ENCODE results near the gene ETHE1. TPM values are rescaled to one million over a fixed set of nuclear protein-coding genes. Genes with fewer than 3 reads are reported as not detected.

ETHE1 gene
- polyA plus RNA-seq, 3 donors = 71.2 to 135 (median 111) TPM

DNA sequence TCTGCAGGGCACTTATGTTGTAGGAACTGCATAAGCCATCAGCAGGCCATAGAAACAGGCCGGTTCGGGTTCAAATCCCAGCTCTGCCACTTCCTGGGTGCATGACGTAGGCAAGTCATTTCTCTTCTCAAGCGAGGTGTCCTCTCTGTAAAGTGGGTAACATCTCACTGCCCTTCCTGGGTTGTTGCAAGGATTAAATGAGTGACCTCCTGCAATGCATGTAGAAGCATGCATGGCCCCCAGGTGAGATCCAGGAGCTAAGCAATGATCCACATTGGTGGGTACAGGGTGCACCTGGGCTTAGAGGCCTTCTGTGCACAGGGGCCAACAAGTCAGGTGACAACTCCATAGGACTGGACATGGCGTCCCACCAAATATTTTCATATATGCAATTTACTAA lies 36.2 kb downstream of the ETHE1 start:
- Mint-ChIP-seq H3K4me3 (no peak overlapping the region), H3K4me1 (peaks cover 40% of the 10 kb centered on the region), H3K36me3 (peaks cover 15 to 22% of the 10 kb centered on the region in 2 donors), H3K9me3 (peaks cover 0 to 4% (median 0%) of the 10 kb centered on the region in 7 donors), H3K27me3 (ENCODE audit: low read depth in 3 of 3) (peaks cover 1 to 3% (median 1%) of the 10 kb centered on the region in 3 donors), H3K27ac (no peak overlapping the region)
- H3K9me3 ChIP-seq (replicated peaks in 1 of 2; ENCODE audit: control insufficient read depth in 1 of 2, insufficient read depth in 1 of 2, low read length in 2 of 2) = no peaks in the 10 kb centered on the region
- H3K36me3 ChIP-seq (replicated peaks in 1 of 2; ENCODE audit: control insufficient read depth in 1 of 2, insufficient read depth in 2 of 2, low read length in 2 of 2) = peaks cover 10 to 15% of the 10 kb centered on the region in 2 donors
- no peaks in the 10 kb centered on the region for H4K20me1 ChIP-seq (ENCODE audit: insufficient read depth, low read length)
- no peaks in the 10 kb centered on the region for H3K27me3 ChIP-seq (ENCODE audit: control insufficient read depth in 2 of 2, insufficient read depth in 2 of 2, low read length in 2 of 2)
- no peak for DNase-seq
- no peak overlapping the region for H3K27ac ChIP-seq (ENCODE audit: low read depth in 1 of 2, low read length in 2 of 2)
- no peaks in the 10 kb centered on the region for H3K79me2 ChIP-seq (ENCODE audit: insufficient read depth, low read length)
- peaks cover 38 to 39% of the 10 kb centered on the region in 2 donors for H3K4me1 ChIP-seq (ENCODE audit: control insufficient read depth in 1 of 2, insufficient read depth in 2 of 2, low read length in 2 of 2)
- intact Hi-C loops (cut with micrococcal nuclease) = no loop called here
- WGBS (ENCODE audit: insufficient coverage) = 79% methylated on average over 2 of the region's 5 CpGs
- H3K9ac ChIP-seq (ENCODE audit: insufficient read depth, low read length, poor library complexity, severe bottlenecking) = no peak overlapping the region
- H2AFZ ChIP-seq (ENCODE audit: insufficient read depth, low read depth, low read length, poor library complexity, severe bottlenecking) = no peak overlapping the region
- TF ChIP-seq, protein P1, sequence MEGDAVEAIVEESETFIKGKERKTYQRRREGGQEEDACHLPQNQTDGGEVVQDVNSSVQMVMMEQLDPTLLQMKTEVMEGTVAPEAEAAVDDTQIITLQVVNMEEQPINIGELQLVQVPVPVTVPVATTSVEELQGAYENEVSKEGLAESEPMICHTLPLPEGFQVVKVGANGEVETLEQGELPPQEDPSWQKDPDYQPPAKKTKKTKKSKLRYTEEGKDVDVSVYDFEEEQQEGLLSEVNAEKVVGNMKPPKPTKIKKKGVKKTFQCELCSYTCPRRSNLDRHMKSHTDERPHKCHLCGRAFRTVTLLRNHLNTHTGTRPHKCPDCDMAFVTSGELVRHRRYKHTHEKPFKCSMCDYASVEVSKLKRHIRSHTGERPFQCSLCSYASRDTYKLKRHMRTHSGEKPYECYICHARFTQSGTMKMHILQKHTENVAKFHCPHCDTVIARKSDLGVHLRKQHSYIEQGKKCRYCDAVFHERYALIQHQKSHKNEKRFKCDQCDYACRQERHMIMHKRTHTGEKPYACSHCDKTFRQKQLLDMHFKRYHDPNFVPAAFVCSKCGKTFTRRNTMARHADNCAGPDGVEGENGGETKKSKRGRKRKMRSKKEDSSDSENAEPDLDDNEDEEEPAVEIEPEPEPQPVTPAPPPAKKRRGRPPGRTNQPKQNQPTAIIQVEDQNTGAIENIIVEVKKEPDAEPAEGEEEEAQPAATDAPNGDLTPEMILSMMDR (IDR thresholded peaks at IDR 0.05) = no peak
- H3K4me3 ChIP-seq (replicated peaks in 1 of 3; ENCODE audit: low read depth in 2 of 3, low read length in 3 of 3) = no peak overlapping the region
- H3K4me2 ChIP-seq (replicated peaks; ENCODE audit: extremely low read depth, low read length, poor library complexity, severe bottlenecking) = no peak overlapping the region

DNA sequence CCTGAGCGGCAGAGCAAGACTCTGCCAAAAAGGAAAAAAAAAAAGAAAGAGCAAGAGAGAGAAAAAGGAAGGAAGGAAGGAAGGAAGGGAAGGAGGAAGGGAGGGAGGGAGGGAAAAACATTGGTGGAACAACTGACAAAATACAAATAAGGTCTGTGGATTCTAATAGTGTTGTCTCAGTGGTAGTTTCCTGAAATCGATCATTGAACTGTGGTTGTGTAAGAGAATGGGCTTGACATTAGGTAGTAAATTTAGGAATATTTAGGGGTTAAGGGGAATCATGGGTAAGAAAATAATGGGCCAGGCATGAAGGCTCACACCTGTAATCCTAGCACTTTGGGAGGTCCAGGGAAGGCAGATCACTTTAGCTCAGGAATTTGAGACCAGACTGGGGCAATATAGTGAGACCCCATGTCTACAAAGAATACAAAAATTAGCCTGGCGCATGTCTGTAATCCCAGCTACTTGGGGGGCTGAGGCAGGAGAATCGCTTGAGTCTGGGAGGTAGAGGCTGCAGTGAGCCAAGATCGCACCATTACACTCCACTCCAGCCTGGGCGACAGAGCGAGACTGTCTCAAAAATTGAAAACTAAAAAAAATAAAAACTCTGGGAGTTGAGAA lies 36.9 kb downstream of the ETHE1 start:
- peaks cover 11 to 16% of the 10 kb centered on the region in 2 donors for H3K36me3 Mint-ChIP-seq
- intact Hi-C loops (cut with micrococcal nuclease) = no loop called here
- no peak overlapping the region for H3K27ac ChIP-seq (ENCODE audit: low read depth in 1 of 2, low read length in 2 of 2)

More for the DNA sequence above, 36.9 kb downstream of the ETHE1 start:
- H3K4me2 ChIP-seq (replicated peaks; ENCODE audit: extremely low read depth, low read length, poor library complexity, severe bottlenecking) = no peak overlapping the region
- no peaks in the 10 kb centered on the region for H3K79me2 ChIP-seq (ENCODE audit: insufficient read depth, low read length)
- H4K20me1 ChIP-seq (ENCODE audit: insufficient read depth, low read length) = no peaks in the 10 kb centered on the region
- no peaks in the 10 kb centered on the region for H3K27me3 ChIP-seq (ENCODE audit: control insufficient read depth in 2 of 2, insufficient read depth in 2 of 2, low read length in 2 of 2)
- peaks cover 0 to 4% (median 0%) of the 10 kb centered on the region in 7 donors for H3K9me3 Mint-ChIP-seq
- peaks cover 6 to 9% of the 10 kb centered on the region in 2 donors for H3K36me3 ChIP-seq (replicated peaks in 1 of 2; ENCODE audit: control insufficient read depth in 1 of 2, insufficient read depth in 2 of 2, low read length in 2 of 2)
- TF ChIP-seq, protein P1 (IDR thresholded peaks at IDR 0.05) = no peak
- WGBS (ENCODE audit: insufficient coverage) = 89% methylated on average over 3 of the region's 7 CpGs
- no peak overlapping the region for H2AFZ ChIP-seq (ENCODE audit: insufficient read depth, low read depth, low read length, poor library complexity, severe bottlenecking)
- no peak overlapping the region for H3K9ac ChIP-seq (ENCODE audit: insufficient read depth, low read length, poor library complexity, severe bottlenecking)
- H3K27me3 Mint-ChIP-seq (ENCODE audit: low read depth in 3 of 3) = peaks cover 0 to 1% (median 1%) of the 10 kb centered on the region in 3 donors
- no peak overlapping the region for H3K4me3 ChIP-seq (replicated peaks in 1 of 3; ENCODE audit: low read depth in 2 of 3, low read length in 3 of 3)
- H3K27ac Mint-ChIP-seq = no peak overlapping the region
- H3K4me3 Mint-ChIP-seq = no peak overlapping the region
- H3K4me1 ChIP-seq (ENCODE audit: control insufficient read depth in 1 of 2, insufficient read depth in 2 of 2, low read length in 2 of 2) = peaks cover 39 to 42% of the 10 kb centered on the region in 2 donors
- H3K4me1 Mint-ChIP-seq = peaks cover 40% of the 10 kb centered on the region
- no peak for DNase-seq
- H3K9me3 ChIP-seq (replicated peaks in 1 of 2; ENCODE audit: control insufficient read depth in 1 of 2, insufficient read depth in 1 of 2, low read length in 2 of 2) = no peaks in the 10 kb centered on the region

Data from CD14-positive monocyte (primary cell).